Measurements from ENCODE around the gene IBA57.

IBA57 gene

DNA sequence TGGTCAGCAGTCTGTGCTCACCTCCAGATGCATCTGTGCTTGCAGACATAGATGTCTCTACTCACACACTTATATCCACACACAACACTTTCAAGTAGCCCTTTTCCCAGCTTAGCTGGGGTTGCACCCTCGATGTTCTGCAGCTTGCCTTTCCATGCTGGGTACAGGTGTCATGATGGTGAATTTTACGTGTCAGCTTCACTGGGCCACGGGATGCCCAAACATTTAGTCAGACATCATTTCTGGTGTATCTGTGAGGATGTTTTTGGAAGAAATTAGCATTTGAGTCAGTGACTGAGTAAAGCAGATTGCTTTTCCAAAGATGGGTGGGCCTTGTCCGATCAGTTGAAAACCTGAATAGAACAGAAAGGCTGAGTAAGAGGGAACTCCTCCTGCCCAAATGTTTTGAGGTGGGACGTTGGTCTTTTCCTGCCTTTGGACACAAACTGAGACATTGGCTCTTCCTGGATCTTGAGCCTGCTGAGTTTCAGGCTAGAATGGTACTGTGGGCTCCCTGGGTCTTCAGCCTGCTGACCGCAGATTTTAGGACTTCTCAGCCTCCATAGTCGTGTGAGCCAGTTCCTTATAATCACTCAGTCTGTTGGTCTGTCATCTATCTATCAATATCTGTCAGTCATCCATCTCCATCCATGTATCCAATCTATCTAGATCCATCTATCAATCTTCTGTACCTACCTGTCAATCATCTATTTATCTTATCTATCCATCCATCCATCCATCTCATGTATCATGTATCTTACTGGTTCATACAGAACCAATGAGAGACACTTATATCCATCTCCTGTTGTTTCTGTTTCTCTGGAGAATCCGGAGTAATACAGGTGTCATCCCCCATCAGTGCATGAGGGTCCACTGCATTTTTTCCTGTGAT is 29.6 kb downstream of the IBA57 start:
- no peak for DNase-seq

DNA sequence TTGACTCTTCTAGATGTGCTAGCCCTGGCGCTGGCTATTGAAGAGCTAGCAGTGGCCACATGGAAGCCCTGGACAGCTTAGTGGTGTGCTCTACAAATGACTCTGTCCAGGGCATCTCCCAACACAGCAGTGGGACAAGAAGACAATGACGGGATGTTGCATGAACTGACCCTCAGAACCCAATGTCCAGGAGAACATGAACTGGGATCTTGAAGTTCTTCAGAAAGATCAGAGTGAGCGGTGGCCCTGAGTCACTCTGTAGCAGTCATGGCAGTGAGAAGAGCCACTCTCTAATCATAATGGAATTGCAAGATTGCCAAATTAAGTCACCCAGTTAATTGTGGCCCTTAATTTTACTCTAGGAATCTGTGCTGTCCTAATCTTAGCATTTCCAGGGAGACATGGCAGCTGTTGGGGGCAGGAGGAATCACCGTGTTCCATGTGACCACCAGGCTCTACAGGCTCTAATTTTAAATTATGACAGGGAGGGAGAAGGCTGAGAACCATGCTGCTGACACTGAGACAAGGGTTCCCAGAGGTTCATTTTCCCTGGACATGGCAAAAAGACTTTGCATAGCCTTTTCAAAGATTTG is 32.0 kb downstream of the IBA57 start:
- DNase-seq: no peak

DNA sequence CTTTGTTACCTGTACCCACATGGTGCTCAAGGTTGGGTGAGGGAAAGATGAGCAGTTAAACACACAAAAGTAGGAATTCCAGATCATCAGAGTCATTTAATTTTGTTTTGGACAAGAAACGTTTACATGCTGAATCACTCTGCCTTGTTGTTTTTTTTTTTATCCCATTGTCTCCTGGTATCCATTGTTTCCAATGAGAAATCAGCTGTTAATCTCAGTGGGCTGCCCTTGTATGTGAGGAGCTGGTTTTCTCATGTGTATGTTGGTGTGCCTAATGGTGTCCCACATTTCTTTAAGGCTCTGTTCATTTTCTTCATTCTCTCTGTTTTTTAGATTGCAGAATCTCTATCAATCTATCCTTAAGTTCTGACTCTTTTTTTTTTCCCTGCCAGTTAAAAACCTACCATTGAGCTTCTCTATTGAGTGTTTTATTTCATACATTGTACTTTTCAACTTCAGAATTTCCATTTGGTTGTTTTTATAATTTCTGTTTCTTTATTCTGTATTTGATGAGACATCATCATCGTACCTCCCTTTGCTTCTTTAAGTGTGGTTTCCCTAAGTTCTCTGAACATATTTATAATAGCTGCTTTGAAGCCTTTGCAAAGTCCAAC is 33.5 kb downstream of the IBA57 start:
- no peak for DNase-seq

DNA sequence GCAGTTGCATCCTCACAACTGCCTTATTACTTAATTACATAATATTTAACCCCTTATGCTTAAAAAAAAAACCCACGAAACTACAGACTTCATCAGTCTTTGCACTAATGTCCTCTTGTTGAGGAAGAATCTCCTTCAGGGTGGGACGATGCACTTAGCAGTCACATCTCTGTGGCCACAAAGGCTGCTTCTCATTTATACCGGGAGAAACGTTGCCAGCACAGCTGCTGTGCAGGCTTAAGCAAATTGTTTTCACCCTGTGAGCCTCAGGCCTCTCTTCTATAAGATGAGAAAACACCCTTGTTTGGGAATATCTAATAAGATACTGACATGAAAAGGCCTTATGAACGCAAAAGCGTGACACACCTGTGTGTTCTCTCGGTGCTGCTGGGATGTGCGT is 39.4 kb downstream of the IBA57 start:
- DNase-seq: no peak

DNA sequence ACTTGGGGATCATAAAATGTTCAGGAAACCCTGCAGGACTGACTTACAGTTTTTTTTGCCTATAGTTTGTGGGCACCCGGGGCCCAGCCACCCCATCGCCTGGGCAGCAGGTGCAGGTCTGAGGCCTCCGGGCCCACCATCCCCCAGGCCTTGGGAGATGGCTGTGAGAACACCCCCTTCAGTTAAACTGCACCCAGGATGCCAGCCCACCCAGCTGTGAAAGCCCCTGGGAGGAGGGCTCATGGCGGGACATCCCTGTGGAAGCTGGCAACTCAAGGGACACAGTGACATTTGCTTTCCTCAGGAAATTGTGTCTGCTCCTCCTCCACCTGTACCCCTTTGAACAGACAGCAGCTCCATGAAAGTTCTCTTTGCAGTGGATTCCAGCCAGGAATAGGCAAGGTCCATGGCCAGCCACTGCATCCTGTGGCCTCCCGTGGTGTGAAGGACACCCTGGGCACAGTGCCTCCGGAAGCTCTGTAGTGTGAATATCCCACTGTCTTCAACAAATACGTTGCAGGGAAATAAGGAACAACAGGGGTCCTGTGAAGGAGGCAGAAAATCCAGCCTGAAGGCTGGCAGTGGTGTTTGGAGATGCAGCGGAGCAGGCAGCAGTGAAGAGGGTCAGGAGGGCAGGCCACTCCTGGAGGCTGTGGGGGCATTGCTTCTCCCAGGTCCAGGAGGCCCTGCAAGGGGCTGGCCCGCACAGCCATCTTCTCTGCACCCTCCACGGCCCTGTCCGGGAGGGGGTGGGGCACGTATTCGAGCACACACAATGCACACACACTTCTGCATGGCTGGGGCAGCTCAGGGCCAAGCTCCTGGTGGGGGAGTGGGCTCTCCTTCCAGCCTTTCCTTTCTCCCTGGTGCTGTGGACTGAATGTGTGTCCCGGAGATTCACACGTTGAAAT is 40.2 kb downstream of the IBA57 start:
- no peak for DNase-seq

DNA sequence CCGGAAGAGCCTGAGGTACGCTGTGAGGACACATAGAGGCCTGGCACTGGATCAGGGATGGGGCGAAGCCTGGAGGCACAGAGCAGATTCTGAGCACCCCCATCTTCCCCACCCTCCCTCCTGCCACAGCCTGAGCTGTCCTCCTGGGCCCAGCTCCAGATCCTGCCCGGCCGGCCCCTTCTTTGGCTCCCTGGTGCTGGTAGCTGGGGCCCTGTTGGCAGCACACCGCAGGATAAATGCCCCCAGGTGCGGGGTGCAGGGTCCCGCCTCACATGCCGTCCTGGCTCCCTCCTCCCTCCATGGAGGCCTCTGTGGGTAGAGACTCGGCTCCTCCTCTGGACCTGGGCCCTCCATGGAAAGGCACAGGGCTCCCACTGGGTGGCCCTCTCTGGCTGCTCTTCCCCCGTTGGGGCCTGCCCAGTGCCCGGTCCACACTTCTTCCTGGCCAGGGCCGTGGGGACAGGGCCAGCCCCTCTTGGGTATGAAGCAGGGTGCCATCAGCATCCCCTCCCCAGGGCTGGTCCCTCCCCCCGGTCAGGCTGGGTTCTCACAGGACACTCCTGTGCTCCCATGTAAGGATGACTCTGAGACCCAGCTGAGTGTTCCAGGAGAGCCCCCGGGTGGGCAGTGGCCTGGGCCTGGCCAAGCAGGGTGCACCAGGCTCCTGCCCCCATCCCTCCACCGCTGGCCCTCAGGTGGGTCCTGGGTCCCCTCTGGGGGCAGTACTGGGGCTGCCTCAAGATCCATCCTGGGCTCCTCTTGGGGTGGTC is 41.2 kb downstream of the IBA57 start:
- no peak for DNase-seq

- DNase-seq: no peak
Observed at GRCh38 chr1:228207381-228207810, 41.8 kb downstream of the IBA57 start.

- DNase-seq: no peak
Observed at GRCh38 chr1:228207851-228208821, 42.5 kb downstream of the IBA57 start, which contains the start of gene OBSCN. TSS of gene OBSCN (plus strand) at chr1:228208044. CDS start at chr1:228211784, 3,740 bp downstream.

GRCh38 chr1:228208831-228209551 is 43.4 kb downstream of the IBA57 start:
- no peak for DNase-seq

- DNase-seq: no peak
Observed at GRCh38 chr1:228209657-228210056, 44.1 kb downstream of the IBA57 start.

DNA sequence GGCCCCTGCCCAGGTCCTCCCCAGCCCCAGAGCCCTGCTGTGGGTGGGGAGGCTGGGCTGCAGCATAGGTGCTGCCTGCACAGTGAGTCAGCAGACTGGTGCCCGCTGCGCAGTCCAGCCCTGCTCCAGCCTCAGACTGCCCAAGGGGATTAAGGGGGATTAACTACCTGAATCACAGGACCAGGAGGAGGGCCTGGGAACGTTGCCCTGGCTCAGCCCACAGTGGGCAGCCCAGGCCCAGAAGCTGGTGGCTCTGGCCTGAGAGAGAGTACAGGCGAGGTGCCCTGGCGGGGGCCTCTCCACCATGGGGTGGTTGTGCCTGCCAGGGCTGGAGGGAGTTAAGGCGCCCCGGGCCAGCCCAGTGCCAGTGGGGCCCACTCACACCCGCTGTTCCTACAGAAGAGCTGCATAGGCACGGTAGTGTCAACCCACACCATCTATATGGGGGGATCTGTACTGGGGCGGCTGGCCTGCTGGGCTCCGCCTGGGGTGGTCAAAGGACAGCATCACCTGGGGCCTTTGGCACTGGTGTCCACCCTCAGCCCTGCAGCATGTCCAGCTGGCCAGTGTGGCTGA is 44.6 kb downstream of the IBA57 start:
- DNase-seq: no peak

DNA sequence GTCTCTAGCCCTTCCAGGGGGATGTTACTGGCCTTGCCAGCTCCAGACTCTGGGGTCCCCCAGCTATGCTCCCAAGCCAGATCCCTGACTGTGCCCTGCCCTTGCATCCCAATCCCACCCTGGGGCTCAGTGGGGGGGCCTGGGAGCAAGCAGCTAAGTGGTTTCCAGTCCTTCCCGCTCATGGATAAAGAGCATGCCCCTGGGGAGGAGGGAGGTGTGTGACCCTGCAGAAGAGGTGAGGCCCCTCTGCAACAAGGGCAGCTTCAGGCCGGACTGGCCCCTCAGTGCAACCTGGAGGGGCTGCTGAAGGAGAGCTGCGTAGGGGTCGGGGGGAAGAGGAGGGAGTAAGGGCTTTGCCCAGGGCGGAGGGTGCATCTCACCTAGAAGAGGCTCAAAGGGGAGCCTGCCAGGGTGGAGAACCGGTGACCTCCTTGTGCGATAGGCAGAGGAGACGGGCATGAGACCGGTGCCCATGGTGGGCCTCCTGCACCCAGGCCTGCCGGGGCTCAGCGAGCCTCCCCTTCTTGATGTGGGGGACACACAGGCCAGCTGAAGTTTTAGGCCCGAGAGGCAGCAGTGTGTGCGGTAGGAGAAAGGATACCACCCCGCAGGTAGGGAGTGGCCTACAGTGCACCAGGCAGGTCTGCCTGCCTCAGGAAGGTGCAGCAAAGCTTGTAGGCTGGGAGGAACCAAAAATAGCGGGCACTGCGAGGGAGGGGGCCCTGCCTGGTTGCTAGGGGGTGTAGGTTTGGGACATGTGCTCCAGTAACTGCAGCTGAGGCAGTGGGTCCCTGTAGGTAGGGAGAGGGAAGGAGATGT is 45.3 kb downstream of the IBA57 start:
- DNase-seq: no peak

- no peak for DNase-seq
Observed at GRCh38 chr1:228211531-228212414, 46.2 kb downstream of the IBA57 start.

DNA sequence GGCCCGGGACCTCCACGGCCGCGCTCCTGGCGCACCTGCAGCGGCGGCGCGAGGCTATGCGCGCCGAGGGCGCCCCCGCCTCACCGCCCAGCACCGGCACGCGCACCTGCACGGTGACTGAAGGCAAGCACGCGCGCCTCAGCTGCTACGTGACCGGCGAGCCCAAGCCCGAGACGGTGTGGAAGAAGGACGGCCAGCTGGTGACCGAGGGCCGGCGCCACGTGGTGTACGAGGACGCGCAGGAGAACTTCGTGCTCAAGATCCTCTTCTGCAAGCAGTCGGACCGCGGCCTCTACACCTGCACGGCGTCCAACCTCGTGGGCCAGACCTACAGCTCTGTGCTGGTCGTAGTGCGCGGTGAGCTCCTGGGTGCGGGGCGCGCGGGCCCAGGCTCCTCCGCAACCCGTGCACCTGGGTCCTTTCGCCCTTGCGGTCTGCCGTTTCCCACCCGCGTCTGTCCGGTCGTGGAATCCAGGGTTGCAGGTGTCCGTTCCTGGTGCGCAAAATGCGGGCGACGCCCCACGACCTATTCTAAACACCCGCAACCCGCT is 46.9 kb downstream of the IBA57 start:
- DNase-seq: no peak

- DNase-seq: peak; percentile 66
Observed at GRCh38 chr1:228212966-228213844, 47.6 kb downstream of the IBA57 start.
